GM12891 (cell line): ENCODE results near the gene KCNMA1.

Experiments
- PAX5 ChIP-seq: IDR thresholded peaks from 2 replicates; pipeline ENCODE4 v1.6.1; 2011; ENCODE audit warnings: low read length, moderate library complexity, mild to moderate bottlenecking; ENCODE audit not compliant: insufficient read depth, severe bottlenecking
- POLR2A ChIP-seq: IDR thresholded peaks from 2 replicates; pipeline ENCODE4 v1.6.1; 2011; ENCODE audit warnings: low read depth, low read length, control low read depth
- POLR2AphosphoS5 ChIP-seq: IDR thresholded peaks from 2 replicates; pipeline ENCODE4 v1.6.1; 2011; ENCODE audit warnings: low read depth, low read length, control low read depth
- SPI1 ChIP-seq: IDR thresholded peaks from 2 replicates; pipeline ENCODE4 v1.6.1; 2011; ENCODE audit warnings: low read depth, low read length, control low read depth
- TAF1 ChIP-seq: IDR thresholded peaks from 2 replicates; pipeline ENCODE4 v1.6.1; 2011; ENCODE audit warnings: low read depth, low read length, control low read depth

DNA sequence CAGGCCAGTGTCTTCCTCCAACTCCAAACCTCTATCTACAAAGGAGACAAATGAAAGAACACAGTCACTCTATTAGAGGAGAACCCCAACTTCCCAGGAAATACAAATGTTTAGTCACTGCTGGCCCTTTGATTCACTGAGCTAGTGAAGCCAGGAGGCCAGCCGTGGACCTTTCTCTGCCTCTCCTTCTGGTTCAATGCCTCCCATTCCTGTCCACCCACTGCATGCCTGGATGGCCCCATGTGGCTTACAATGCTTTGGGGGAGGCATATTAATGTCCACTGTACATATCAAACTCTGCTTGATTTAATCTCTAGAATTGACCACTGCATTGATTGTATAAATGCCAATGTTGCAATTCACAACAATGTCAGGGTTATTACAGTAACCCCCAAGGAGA is 687.3 kb downstream of the KCNMA1 start:
- TF ChIP-seq TAF1, result no peak
- TF ChIP-seq POLR2A, result no peak
- no peak for TF ChIP-seq POLR2AphosphoS5
- TF ChIP-seq SPI1, result no peak
- TF ChIP-seq PAX5, result no peak
